NOMO-1 treated with DMSO at 0.1 percent for 48 hours (cell line): ENCODE measurements around the gene REN.

Experiments used
- DNase-seq: peaks from one replicate; lab custom pipeline; 2025; ENCODE audit not compliant: unreplicated experiment; lab: John Stamatoyannopoulos, UW

REN gene

GRCh38 chr1:204191456-204191855 is 25.3 kb upstream of the REN start:
- DNase-seq: no peak

GRCh38 chr1:204190212-204191211 is 24.4 kb upstream of the REN start:
- peak; percentile 88 for DNase-seq

- DNase-seq: no peak
Observed at GRCh38 chr1:204188959-204189639, 23.0 kb upstream of the REN start.

GRCh38 chr1:204186597-204186996 is 20.5 kb upstream of the REN start:
- no peak for DNase-seq

GRCh38 chr1:204181116-204181515 is 15.0 kb upstream of the REN start:
- DNase-seq: no peak

GRCh38 chr1:204180133-204180532 is 14.0 kb upstream of the REN start:
- DNase-seq: no peak

GRCh38 chr1:204178487-204179281 is 12.5 kb upstream of the REN start:
- DNase-seq: no peak

GRCh38 chr1:204177133-204177532 is 11.0 kb upstream of the REN start:
- no peak for DNase-seq

GRCh38 chr1:204176049-204176448 is 9.9 kb upstream of the REN start:
- no peak for DNase-seq

GRCh38 chr1:204174958-204175357 is 8.8 kb upstream of the REN start:
- no peak for DNase-seq

- DNase-seq: no peak
Observed at GRCh38 chr1:204172404-204173029, 6.4 kb upstream of the REN start.

- DNase-seq: peak; percentile 44
Observed at GRCh38 chr1:204171751-204172178, 5.6 kb upstream of the REN start.

GRCh38 chr1:204170494-204171155 is 4.5 kb upstream of the REN start:
- DNase-seq: no peak

GRCh38 chr1:204169858-204170257 is 3.7 kb upstream of the REN start:
- no peak for DNase-seq

- no peak for DNase-seq
Observed at GRCh38 chr1:204167730-204168129, 1.6 kb upstream of the REN start.

- peak; percentile 58 for DNase-seq
Observed at GRCh38 chr1:204162494-204163074, 3.6 kb downstream of the REN start.

- DNase-seq: peak; percentile 44
Observed at GRCh38 chr1:204161609-204162493, 4.3 kb downstream of the REN start.

GRCh38 chr1:204157962-204158361 is 8.2 kb downstream of the REN start:
- DNase-seq: no peak

GRCh38 chr1:204155881-204156280 is 10.3 kb downstream of the REN start:
- no peak for DNase-seq
